Skin of body (tissue), 2 donors: ENCODE data around the gene DMBT1. TPM values are rescaled to one million over a fixed set of nuclear protein-coding genes. Genes with fewer than 3 reads are reported as not detected.
"Not testable (repeated sequence)": the region's sequence is repeated elsewhere in the genome, so short reads cannot be mapped to it uniquely, and the experiment has no call there.

Experiments
- DNase-seq: peaks from one replicate; lab custom pipeline; 2025; lab: John Stamatoyannopoulos, UW
- total RNA-seq: library from RNA; depleted of rRNA; stranded (reverse); fragments of >200 nt; gene quantifications from one replicate; pipeline ENCODE4 v1.2.3, GENCODE V29; 2014

The DMBT1 gene
- total RNA-seq, 1 donor from 2014 or later = 0.10 TPM

- DNase-seq = no peak
Observed at GRCh38 chr10:122577311-122577885, 16.8 kb downstream of the DMBT1 start.

- DNase-seq = not testable (repeated sequence)
Observed at GRCh38 chr10:122586070-122586469, 25.5 kb downstream of the DMBT1 start.

- DNase-seq = no peak
Observed at GRCh38 chr10:122587098-122587760, 26.7 kb downstream of the DMBT1 start.

GRCh38 chr10:122588381-122588780, 27.8 kb downstream of the DMBT1 start:
- DNase-seq = no peak

- DNase-seq = no peak
Observed at GRCh38 chr10:122590153-122590552, 29.6 kb downstream of the DMBT1 start.

- no peak for DNase-seq
Observed at GRCh38 chr10:122591736-122592135, 31.2 kb downstream of the DMBT1 start.

- DNase-seq = no peak
Observed at GRCh38 chr10:122592161-122592560, 31.6 kb downstream of the DMBT1 start.

GRCh38 chr10:122617476-122618270, 57.1 kb downstream of the DMBT1 start:
- DNase-seq = no peak

GRCh38 chr10:122618461-122619165, 58.1 kb downstream of the DMBT1 start:
- no peak for DNase-seq

- not testable (repeated sequence) for DNase-seq
Observed at GRCh38 chr10:122620961-122621360, 60.4 kb downstream of the DMBT1 start.

GRCh38 chr10:122624546-122624945, 64.0 kb downstream of the DMBT1 start:
- DNase-seq = no peak

GRCh38 chr10:122630526-122630925, 70.0 kb downstream of the DMBT1 start:
- DNase-seq = no peak

GRCh38 chr10:122632031-122632430, 71.5 kb downstream of the DMBT1 start:
- DNase-seq = no peak

GRCh38 chr10:122632576-122632975, 72.0 kb downstream of the DMBT1 start:
- DNase-seq = no peak

GRCh38 chr10:122636953-122637352, 76.4 kb downstream of the DMBT1 start:
- no peak for DNase-seq

- no peak for DNase-seq
Observed at GRCh38 chr10:122637376-122637775, 76.8 kb downstream of the DMBT1 start.

GRCh38 chr10:122638106-122638505, 77.6 kb downstream of the DMBT1 start:
- DNase-seq = no peak

- DNase-seq = no peak
Observed at GRCh38 chr10:122639801-122640200, 79.2 kb downstream of the DMBT1 start.

GRCh38 chr10:122640921-122641320, 80.4 kb downstream of the DMBT1 start:
- DNase-seq = no peak

- DNase-seq = no peak
Observed at GRCh38 chr10:122642726-122643605, 82.4 kb downstream of the DMBT1 start.
